ENCODE measurements around the gene TMEM143.
"Not testable (repeated sequence)": the region's sequence is repeated elsewhere in the genome, so short reads cannot be mapped to it uniquely, and the experiment has no call there.

Gene TMEM143

GRCh38 chr19:48310227-48310626 lies 53.5 kb downstream of the TMEM143 start:
- TF ChIP-seq CTCF (conservative IDR thresholded peaks at IDR 0.05): no peak

GRCh38 chr19:48309731-48310130 lies 54.0 kb downstream of the TMEM143 start:
- not testable (repeated sequence) for H3K27ac ChIP-seq

More at GRCh38 chr19:48310227-48310626, 53.5 kb downstream of the TMEM143 start:
- no peak overlapping the region for H3K27ac ChIP-seq

- TF ChIP-seq CTCF (conservative IDR thresholded peaks at IDR 0.05): 0 out of 2 replicates have a peak, but pooled peaks have one; percentile 9
- H3K27ac ChIP-seq: no peak overlapping the region
Measured at GRCh38 chr19:48308631-48309586, 54.8 kb downstream of the TMEM143 start.

GRCh38 chr19:48303866-48304265 lies 59.9 kb downstream of the TMEM143 start:
- no peak for TF ChIP-seq CTCF (conservative IDR thresholded peaks at IDR 0.05)
- H3K27ac ChIP-seq: no peak overlapping the region

- H3K27ac ChIP-seq: no peak overlapping the region
- TF ChIP-seq CTCF (conservative IDR thresholded peaks at IDR 0.05): no peak
Measured at GRCh38 chr19:48303367-48303766, 60.4 kb downstream of the TMEM143 start.

- TF ChIP-seq CTCF (conservative IDR thresholded peaks at IDR 0.05): no peak
- no peak overlapping the region for H3K27ac ChIP-seq
Measured at GRCh38 chr19:48302600-48302959, 61.2 kb downstream of the TMEM143 start.

- TF ChIP-seq CTCF (conservative IDR thresholded peaks at IDR 0.05): no peak
- H3K27ac ChIP-seq: no peak overlapping the region
Measured at GRCh38 chr19:48301886-48302599, 61.7 kb downstream of the TMEM143 start.

All from VCaP (cell line).